H1 (cell line): Measurements from ENCODE around the gene ENKUR. TPM values are rescaled to one million over a fixed set of nuclear protein-coding genes. Genes with fewer than 3 reads are reported as not detected.

Source experiments
- ASH2L ChIP-seq: fragments of 200-600, 300-600 bp; sonication (generic); IDR thresholded peaks from one replicate; pipeline ENCODE4 v1.7.1; 2017; ENCODE audit warnings: low read length
- CBX5 ChIP-seq: fragments of 300-800, 300-1000 bp; sonication (generic); IDR thresholded peaks from 2 replicates; pipeline ENCODE4 v1.7.1; 2016; ENCODE audit warnings: antibody characterized with exemption, low read length, low read depth
- CHD2 ChIP-seq: IDR thresholded peaks from 2 replicates; pipeline ENCODE4 v1.6.1; 2012; ENCODE audit warnings: low read length, improper control_type of control experiment
- JUND ChIP-seq: IDR thresholded peaks from 2 replicates; pipeline ENCODE4 v1.6.1; 2011; ENCODE audit warnings: mild to moderate bottlenecking, improper control_type of control experiment, low read length
- polyA plus RNA-seq, 7 experiments: library from polyadenylated mRNA; depleted of rRNA in 3 of 7; stranded (reverse) in 5 of 7; unstranded in 2 of 7; fragments of >200 nt in 5 of 7; fragments of 200-250 nt in 2 of 7; gene quantifications; 1 replicate in 5 of 7; 2 replicates in 1 of 7; 4 replicates in 1 of 7; pipeline versions ENCODE4 v1.2.1 to v1.2.3, GENCODE V29; 2011 to 2013; ENCODE audit warnings: missing spikeins in 2 of 7, mixed read lengths in 2 of 7
- total RNA-seq: library from RNA; stranded (reverse); fragmentation: NEBNext Ultra II Directional; extraction: Animal tissue kit (Norgen Biotek cat#: 25700); gene quantifications from 2 replicates; pipeline ENCODE4 v1.2.1, GENCODE V29; 2021
- TF ChIP-seq, protein P1 (sequence below): IDR thresholded peaks from 2 replicates; pipeline ENCODE4 v1.6.1; 2012; ENCODE audit warnings: inconsistent platforms

The ENKUR gene
- total and polyA plus RNA-seq, 2 of the 8 experiments (the other 6 are each of a cell fraction or from before 2014, with no cell fraction given), result not detected

DNA sequence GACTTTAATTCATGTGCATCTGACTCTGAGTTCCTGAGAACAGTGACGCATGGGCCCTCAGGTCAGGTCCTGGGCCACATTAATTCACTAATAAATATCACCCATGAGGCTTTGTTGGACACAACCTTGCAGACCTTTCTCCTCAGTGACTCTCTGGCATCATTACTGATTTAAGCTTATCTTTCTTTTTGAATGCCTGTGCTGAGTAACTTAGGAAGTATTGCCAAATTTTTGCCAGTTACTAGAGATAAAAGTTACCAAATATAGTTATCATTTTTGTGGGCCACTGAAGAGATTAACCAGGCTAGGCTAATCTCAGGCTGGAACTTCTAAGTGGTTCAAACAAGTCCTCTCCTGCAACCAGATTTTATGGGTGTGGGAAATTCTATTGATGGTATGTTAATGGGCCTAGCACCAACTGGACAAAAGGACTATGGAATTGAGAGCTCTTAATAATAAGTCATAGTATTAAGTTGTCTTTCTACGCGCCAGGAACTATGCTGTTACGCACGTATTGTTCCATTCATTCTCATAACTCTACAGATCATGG, 34.7 kb downstream of the ENKUR start (continued):
- TF ChIP-seq ASH2L, result no peak
- TF ChIP-seq, protein P1, sequence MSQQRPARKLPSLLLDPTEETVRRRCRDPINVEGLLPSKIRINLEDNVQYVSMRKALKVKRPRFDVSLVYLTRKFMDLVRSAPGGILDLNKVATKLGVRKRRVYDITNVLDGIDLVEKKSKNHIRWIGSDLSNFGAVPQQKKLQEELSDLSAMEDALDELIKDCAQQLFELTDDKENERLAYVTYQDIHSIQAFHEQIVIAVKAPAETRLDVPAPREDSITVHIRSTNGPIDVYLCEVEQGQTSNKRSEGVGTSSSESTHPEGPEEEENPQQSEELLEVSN, result no peak
- no peak for TF ChIP-seq CBX5
- no peak for TF ChIP-seq JUND
- TF ChIP-seq CHD2, result no peak
